HG03135 (cell line): ENCODE data around the gene WDR5.

Source experiments
- ATAC-seq: cut with Tn5 transposase; IDR thresholded peaks from one replicate; pipeline ENCODE4 v1.9.1; 2021; ENCODE audit warnings: mild to moderate bottlenecking, moderate library complexity; ENCODE audit not compliant: unreplicated experiment

WDR5 gene

DNA sequence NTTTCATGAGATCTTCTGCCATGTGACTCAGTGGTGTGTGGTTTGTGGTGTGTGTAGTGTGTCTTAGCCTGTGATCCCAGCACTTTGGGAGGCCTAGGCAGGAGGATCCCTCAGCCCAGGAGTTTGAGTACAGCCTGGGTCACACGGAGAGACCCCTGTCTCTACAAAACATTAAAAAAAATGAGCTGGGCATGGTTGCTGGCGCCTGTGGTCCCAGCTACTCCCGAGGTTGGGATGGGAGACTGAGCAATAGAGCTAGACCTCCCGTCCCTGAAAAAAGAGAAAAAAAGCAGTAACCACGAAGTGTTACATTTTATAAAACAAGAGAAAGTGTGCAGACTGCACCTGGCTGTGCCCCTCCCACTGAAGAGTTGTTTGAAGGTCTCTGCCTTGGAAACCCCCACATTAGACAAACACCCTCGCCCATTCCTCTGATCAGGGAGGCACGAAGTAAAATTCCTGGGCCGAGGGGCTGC is 49.7 kb downstream of the WDR5 start:
- ATAC-seq: no peak

DNA sequence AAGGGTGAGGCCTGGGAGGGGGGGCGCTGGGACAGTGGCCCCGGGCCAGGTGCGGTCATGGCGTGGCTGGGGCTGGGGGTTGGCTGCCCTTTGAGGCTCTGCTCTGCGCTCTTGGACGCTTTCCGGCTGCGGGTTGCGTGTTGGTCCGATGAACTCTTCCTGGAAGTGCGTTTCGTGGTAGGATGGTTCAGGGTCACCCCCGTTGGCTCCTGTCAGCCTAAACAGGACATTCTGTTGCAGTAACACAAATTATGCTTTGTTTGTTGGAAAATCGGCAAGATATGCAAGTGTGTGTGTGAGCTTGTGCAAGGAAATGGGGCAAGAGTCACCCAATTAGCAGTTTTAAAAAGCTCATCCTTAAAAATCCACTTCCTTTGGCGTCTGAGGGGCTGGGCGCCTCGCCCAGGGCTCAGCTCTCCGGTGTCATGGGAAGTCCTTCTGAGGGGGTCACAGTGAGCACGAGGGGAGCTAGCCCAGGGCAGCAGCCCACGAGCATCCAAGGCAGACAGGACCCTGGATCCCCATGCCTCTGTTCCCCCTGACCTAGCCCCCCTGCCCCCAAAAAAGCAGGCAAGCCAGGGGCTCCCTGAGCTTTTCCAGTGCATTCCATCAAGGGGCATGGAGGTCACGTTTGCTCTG is 50.7 kb downstream of the WDR5 start:
- ATAC-seq: no peak

DNA sequence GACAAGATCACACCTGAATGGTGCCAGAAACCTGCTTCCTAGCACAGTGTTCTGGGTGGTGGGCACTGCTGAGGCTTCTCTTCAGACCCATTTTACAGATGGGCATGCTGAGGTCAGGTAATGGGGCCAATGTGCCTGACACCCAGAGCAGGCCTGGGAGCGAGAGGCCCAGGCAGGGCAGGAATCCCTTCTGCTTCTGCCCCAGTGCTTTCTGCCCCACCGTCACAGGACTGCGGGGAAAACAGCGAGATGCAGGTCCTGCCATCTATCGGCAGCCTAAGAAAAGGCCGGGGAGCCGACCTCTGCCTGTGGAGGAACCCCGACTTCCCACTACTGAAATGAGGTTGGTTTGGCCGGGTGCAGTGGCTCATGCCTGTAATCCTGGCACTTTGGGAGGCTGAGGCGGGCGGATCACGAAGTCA is 51.2 kb downstream of the WDR5 start:
- no peak for ATAC-seq

DNA sequence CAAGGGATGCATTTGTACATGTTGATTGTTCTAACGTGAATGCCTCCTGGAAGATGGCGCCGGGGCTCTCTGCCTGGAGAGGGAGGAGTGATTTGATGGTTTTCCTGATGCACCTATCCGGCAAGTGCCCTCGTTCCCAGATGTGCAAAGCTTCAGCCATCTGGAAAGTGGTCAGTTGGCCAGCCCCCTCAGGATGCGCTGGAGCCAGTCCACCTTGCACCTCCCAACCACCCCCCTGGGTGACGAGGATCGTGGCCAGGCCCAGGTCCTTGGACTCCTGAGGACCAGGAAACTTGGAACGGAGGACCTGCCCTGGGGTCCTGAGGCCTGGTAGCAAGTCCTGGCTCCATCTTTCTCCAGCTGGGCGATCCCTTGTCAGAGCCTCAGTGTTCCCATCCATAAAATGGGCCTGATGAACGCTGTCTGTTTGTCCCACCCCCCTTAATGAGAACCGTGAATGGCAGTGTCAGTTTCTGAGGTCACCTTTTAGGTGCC is 52.1 kb downstream of the WDR5 start:
- ATAC-seq: no peak

DNA sequence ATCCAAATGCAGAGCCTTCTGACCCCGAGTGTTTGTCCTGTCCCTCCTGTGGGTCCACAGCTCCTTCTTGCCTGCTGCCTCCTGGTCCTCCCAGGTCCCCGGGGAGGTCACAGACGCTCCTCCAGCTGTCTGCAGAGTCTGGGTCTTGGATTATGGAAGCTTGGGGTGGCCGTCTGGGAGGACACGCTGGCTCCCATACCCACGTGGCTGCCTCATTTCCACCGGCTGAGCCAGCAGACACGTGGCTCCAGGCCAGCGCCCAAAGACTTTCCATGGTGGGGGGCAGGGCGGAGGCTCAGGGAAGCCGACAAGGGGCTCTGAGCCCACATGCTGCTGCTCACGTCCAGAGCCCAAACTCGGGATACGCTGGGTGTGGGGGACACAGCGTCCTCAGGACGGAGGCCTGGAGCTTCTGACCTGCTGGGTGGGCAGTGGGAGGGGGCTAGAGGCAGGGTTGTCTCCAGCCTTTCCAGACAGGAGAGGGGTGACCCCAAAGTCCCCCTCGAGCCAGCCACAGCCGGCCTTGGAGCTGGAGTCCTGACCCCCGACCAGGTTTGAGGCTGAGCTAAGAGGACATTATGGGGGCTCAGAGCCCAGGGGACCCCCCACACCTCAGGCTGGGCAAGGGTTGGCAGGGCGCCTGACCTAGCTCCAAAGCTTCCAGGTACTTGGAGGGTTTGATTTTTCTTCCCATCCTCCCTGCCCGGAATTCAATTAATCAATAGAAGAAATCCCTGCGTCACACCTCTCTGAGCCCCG is 52.7 kb downstream of the WDR5 start:
- ATAC-seq: no peak

DNA sequence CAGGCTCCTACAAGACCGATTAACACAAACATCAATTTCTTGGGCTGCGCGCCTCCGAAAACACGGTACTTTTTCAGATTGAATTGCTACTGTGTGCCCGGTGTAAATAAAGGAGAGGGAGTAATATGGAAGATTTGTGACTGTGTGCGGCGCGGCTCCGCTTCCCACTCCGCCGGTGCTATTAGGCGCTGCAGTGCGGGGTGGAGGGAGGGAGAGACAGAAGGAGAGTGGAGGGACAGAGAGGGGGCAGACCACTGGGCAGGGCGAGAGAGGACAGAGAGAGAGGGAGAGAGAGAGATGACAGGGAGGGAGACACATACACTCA is 53.2 kb downstream of the WDR5 start:
- ATAC-seq: no peak

DNA sequence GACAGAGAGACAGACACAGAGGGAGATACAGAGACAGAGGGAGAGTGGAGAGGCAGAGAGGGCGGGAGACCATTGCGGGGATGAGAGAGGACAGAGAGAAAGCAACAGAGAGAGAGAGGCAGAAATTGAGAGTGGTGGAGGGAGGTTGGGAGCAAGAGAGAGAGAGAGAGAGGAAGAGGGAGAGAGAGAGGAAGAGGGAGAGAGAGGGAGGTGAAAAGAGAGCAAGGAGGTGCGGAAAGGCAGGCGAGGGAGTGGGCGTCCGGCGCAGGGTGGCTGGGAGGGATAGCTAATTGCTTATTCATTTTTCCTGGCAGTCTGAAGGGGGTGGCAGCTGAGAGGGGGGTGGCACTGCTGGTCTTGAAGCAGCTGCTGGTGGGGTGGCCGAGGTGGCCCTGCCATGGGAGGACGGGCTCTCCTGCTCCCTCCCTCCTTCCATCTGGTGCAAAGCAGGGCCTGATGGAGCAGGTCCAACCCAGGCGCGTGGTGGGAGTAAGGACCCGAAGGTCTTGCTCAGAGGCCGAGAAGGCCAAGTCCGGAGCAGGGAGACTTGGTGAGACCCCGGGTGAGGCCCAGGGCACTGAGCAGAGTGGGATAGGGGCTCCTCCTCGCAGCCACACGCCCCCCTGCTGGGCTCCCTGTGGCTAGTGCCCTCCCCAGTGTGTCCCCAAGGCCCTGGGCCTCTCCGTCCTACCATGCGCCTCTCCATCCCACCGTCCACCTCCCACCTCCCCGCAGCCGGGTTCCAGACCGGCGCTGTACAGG is 53.8 kb downstream of the WDR5 start:
- ATAC-seq: no peak

DNA sequence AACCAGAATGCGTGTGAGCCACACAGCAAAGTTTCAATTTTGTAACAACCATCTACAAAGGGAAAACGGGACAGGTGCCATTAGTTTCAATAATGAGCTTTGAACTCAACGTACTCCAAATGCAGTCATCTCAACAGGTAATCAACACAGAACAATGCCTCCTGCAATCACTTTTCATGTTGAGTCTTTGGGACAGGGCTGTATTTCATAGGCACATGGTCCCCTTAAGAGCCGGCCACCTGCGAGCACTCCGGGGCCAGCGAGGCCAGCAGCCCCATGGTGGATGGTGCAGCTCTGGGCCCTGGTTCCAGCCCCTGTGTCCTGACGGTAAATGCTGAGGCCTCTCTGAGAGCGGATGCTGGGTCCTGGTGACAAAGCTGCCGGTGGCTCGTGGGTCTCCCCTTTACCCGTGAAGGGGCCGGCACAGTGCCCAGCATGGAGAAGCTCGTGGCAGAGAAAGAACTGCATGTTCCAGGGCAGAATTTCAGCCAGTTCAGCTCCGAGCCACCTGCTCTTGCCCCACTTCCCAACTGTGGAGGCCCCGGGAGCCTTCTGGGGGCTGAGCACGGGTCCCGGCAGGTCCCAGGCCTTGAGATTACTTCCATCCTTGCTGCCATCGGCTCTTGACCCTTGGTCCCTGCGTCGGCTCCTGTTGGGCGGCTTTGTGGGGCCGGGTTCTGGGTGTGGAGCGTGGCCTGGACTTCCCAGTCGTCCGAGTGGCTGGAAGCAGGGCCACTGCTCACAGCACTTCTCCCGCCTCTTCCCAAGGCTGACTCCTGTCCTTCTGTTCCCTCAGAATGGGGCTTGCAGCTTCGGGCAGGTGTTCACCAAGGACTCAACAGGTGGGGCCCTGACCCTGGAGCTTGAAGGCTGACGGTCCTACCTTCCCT is 54.6 kb downstream of the WDR5 start:
- ATAC-seq: no peak

DNA sequence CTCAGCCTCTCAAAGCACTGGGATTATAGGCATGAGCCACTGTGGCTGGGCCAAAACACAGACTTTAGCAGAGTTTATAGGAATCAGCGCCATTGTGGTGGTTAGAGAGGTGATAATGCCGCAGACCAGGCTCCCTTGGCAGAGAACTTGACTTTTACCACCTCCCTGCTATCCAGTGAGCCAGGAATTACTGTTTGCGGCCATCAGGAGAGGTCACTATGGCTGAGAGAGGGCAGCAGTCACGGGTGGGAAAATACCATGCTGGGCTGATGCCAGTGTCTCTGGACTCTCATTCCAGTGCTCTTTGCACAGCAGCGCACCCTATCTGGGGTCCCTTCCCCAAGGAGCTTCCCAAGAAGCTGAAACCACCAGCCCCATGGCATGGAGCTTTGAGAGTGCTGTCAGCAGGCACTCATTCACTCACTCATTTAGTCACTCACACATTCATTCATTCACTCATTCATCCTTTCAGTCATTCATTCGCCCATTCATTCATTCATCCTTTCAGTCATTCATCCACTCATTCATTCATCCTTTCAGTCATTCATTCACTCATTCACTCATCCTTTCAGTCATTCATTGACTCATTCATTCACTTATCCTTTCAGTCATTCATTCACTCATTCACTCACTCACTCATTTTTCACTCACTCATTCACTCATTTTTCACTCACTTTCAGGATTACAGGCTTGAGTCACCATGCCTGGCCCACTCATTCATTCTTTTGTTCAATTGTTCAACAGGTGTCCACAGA is 55.8 kb downstream of the WDR5 start:
- no peak for ATAC-seq

DNA sequence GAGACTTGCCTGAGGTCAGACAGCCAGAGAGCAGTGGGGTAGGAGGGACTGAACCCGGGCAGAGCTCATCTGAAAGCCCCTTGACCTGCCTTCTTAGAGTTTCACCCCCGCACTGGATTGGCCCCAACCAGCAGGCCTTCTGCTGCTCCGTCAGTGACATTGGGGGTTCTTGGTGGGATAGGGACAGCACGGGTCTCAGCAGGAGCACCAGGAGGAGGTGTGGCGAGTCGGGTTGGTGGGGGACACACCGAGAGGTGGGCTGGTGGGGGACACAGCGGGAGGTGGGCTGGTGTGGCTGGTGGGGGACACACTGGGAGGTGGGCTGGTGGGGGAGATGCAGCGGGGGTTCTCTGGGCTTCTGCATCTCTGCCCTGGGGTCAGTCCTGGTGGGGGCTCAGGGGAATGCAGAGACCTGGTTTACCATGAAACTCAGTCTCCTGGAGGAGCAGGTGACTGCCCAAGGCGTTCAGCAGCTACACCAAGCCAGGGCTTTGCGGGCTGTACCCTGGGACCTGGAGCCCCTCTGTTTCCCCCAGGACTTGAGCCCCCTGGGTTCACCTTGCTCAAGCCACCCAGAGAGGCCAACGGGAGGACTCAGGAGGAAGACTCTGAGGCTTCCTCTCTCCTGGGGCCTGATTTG is 56.5 kb downstream of the WDR5 start:
- ATAC-seq: no peak

DNA sequence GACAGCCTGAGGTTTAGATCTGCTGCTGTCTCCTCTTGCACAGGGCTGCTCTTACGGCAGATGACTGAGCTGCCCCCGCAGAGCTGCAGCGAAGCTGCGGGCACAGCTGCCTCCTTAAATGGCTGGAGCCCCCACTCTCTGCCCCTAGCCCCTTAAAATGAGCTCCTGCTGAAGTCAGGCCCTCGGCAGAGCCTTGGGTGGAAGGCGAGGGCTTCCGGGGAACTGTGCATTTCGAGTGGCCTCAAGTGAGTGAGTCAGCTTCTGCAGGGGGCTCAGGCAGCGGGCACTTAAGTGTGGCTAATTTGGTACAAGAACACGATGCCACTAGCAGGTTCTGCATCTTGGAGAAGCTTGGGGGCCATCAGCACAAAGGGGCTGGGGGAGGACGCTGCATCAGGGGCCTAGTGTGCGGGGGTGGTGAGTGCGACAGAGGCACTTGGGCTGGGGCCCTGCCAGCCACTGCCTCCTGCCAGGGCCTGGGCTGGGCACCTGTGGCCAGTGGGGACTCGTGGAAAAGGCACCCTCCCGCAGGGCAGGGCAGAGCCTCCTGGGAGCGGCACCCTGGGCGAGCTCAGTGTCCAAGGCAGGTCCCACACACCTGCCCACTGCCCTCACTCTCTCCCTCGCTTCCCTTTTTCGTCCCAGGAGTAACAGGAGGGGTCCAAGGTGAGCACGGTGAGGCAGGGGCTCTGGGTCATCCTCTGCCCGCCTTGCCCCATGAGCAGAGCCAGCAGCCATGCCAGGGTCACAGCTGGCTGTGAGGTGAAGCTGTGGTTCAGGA is 57.3 kb downstream of the WDR5 start:
- no peak for ATAC-seq

DNA sequence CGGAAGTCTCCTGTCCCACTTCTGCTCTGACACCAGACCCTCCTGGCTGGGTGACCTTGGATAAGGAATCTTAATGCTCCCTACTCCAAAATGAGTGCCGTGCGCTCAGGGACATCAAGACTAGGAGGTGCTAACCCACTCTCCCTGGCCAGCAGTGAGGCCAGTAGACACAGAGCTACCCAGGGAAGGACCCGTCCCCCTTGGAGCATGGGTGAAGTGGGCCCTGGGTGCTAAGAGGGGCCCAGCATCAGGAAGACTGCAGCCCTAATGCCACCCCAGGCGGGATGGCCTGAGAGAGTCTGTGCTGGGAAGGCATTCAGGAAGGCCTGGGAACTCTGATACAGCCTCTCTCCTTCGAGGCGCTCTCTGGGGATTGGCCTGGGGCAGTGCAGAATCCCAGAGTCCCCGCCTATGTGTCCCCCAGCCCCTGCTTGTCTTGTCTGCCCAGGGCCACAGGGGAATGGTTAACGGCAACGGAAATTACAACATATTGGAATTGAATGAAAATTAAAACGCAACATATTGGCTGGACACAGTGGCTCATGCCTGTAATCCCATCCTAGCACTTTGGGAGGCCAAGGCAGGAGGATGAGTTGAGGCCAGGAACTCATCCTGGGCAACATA is 58.1 kb downstream of the WDR5 start:
- ATAC-seq: no peak

DNA sequence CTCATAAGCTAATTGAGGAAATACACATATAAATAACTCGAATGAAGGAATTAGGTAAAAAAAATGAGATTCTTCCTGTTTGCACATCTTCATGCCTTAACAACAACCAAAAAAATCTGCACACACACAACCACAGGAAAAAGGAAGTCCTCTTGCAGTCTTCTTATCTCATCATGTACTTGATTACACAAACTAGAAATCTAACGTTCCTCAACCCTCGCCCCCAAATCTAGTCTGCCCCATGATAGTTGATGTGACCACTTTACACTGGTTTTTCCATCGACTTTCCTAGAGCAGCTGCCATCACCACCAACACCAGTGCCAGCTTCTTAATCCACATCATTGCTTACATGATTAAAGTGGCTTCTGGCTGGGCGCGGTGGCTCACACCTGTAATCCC is 59.7 kb downstream of the WDR5 start:
- ATAC-seq: no peak

DNA sequence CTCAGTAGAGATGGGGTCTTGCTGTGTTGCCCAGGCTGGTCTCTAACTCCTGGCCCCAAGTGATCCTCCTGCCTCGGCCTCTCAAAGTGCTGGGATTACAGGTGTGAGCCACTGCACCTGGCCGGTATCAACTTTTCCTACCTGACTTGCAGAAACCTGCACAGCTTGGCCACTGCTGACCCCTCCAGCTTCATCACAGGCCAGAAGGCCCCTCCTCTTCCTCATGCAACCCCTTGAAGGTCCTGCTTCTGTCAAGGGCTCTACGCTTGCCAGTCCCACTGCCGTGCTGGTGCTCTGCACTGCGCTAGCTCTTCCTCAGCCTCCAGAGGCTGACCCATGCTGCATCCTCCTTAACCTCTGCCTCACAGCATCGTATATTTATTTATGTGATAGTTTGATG is 61.0 kb downstream of the WDR5 start:
- no peak for ATAC-seq

DNA sequence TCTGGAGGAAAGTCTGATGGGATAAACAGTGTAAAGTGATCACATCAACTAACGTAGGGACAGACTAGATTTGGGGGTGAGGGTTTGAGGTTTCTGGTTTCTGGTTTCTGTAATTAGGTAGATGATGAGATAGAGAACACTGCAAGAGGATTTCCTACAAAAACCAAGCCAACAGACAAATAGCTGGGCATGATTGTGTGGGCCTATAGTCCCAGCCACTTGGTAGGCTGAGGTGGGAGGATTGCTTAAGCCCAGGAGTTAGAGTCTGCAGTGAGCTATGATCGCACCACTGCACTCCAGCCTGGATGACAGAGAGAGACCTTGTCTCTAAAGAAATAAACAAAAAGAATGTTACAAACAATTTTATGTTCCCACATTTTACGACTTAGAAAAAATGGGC is 62.9 kb downstream of the WDR5 start:
- ATAC-seq: no peak

DNA sequence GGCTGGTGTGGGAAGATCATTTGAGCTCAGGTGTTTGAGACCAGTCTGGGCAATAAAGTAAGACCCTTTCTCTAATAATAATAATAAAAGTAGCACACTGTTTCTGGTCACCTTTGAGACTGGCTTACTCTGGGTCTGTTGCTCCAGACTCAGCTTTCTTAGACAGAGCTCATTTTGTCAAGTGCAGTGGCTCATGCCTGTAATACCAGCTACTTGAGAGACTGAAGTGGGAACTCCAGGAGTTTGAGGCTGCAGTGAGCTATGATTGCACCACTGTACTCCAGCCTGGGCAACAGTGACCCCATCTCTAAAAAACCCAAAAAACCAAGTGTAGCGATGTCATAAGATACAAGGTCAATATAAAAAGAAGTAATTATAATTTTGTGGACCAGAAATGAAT is 64.8 kb downstream of the WDR5 start:
- no peak for ATAC-seq

DNA sequence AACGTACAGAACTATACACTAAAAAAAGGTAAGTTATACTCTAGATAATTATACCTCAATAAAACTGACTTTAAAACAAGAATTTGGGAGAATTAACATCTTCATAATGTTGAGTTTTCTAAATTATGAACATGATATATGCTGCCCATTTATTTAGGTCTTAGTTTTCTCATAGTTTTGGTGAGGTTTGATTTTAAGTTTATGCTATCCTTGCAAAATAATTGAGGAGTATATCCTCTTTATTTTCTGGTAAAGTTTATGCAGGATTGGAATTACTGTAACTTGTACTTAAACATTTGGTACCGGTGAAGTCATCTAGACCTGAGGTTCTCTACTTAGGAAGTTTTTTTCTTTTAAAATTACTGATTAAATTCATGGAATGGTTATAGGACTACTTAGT is 67.3 kb downstream of the WDR5 start:
- no peak for ATAC-seq

DNA sequence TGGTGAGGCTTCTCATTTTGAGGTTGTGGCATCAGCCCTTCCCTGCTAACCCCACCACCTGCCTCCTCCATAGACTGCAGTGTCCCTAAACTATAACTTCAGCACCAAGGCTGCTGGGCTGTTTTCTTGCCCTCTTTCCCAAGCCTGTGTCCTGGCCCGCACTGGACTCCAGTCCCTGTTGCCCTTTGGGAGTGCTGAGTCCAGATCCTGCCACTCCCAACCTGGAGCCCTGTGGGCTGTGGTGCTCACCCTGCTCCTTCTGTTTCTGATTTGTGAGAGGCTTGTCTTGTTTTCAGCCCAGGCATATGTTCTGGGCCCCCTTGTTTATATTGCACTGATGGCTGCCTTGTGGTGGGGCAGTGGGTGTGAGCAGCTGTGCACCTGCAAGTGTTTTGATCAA is 68.2 kb downstream of the WDR5 start:
- no peak for ATAC-seq
